ENCODE data around the gene ERICH3.

Gene ERICH3

GRCh38 chr1:74697832-74698231 is 24.2 kb upstream of the ERICH3 start:
- no peak for TF ChIP-seq CTCF (IDR thresholded peaks at IDR 0.05; ENCODE audit: insufficient read depth, low read length, poor library complexity, severe bottlenecking)
- Histone ChIP-seq H3K27me3 (replicated peaks; ENCODE audit: control insufficient read depth, insufficient read depth, low read length) (no peaks in the 10 kb centered on the region), H3K36me3 (ENCODE audit: control insufficient read depth, insufficient read depth, low read length) (no peaks in the 10 kb centered on the region), H3K4me3 (replicated peaks; ENCODE audit: low read depth, low read length) (no peak overlapping the region)
- DNase-seq (ENCODE audit: extremely low read depth, insufficient read length) = no peak

GRCh38 chr1:74693473-74693872 is 19.9 kb upstream of the ERICH3 start:
- no peaks in the 10 kb centered on the region for H3K27me3 ChIP-seq (replicated peaks; ENCODE audit: control insufficient read depth, insufficient read depth, low read length)
- TF ChIP-seq CTCF (IDR thresholded peaks at IDR 0.05; ENCODE audit: insufficient read depth, low read length, poor library complexity, severe bottlenecking) = no peak
- no peak overlapping the region for H3K4me3 ChIP-seq (replicated peaks; ENCODE audit: low read depth, low read length)
- H3K36me3 ChIP-seq (ENCODE audit: control insufficient read depth, insufficient read depth, low read length) = no peaks in the 10 kb centered on the region
- DNase-seq (ENCODE audit: extremely low read depth, insufficient read length) = no peak

GRCh38 chr1:74690909-74691308 is 17.3 kb upstream of the ERICH3 start:
- Histone ChIP-seq H3K36me3 (ENCODE audit: control insufficient read depth, insufficient read depth, low read length) (no peaks in the 10 kb centered on the region), H3K4me3 (replicated peaks; ENCODE audit: low read depth, low read length) (no peak overlapping the region), H3K27me3 (replicated peaks; ENCODE audit: control insufficient read depth, insufficient read depth, low read length) (no peaks in the 10 kb centered on the region)
- no peak for DNase-seq (ENCODE audit: extremely low read depth, insufficient read length)
- TF ChIP-seq CTCF (IDR thresholded peaks at IDR 0.05; ENCODE audit: insufficient read depth, low read length, poor library complexity, severe bottlenecking) = no peak

- DNase-seq (ENCODE audit: extremely low read depth, insufficient read length) = no peak
- Histone ChIP-seq H3K4me3 (replicated peaks; ENCODE audit: low read depth, low read length) (no peak overlapping the region), H3K27me3 (replicated peaks; ENCODE audit: control insufficient read depth, insufficient read depth, low read length) (no peaks in the 10 kb centered on the region), H3K36me3 (ENCODE audit: control insufficient read depth, insufficient read depth, low read length) (no peaks in the 10 kb centered on the region)
- TF ChIP-seq CTCF (IDR thresholded peaks at IDR 0.05; ENCODE audit: insufficient read depth, low read length, poor library complexity, severe bottlenecking) = no peak
These were observed 16.7 kb upstream of the ERICH3 start for GRCh38 chr1:74690364-74690696.

- H3K27me3 ChIP-seq (replicated peaks; ENCODE audit: control insufficient read depth, insufficient read depth, low read length) = no peaks in the 10 kb centered on the region
- no peak for DNase-seq (ENCODE audit: extremely low read depth, insufficient read length)
- H3K36me3 ChIP-seq (ENCODE audit: control insufficient read depth, insufficient read depth, low read length) = no peaks in the 10 kb centered on the region
- peak; percentile 59 for TF ChIP-seq CTCF (IDR thresholded peaks at IDR 0.05; ENCODE audit: insufficient read depth, low read length, poor library complexity, severe bottlenecking)
- no peak overlapping the region for H3K4me3 ChIP-seq (replicated peaks; ENCODE audit: low read depth, low read length)
These were observed 16.2 kb upstream of the ERICH3 start for GRCh38 chr1:74689621-74690363.

- Histone ChIP-seq H3K4me3 (replicated peaks; ENCODE audit: low read depth, low read length) (no peak overlapping the region), H3K27me3 (replicated peaks; ENCODE audit: control insufficient read depth, insufficient read depth, low read length) (no peaks in the 10 kb centered on the region), H3K36me3 (ENCODE audit: control insufficient read depth, insufficient read depth, low read length) (no peaks in the 10 kb centered on the region)
- no peak for TF ChIP-seq CTCF (IDR thresholded peaks at IDR 0.05; ENCODE audit: insufficient read depth, low read length, poor library complexity, severe bottlenecking)
- no peak for DNase-seq (ENCODE audit: extremely low read depth, insufficient read length)
These were observed 13.3 kb upstream of the ERICH3 start for GRCh38 chr1:74686928-74687327.
